Naive B cell (primary cell): ENCODE data around the gene UBE4B. TPM values are rescaled to one million over a fixed set of nuclear protein-coding genes. Genes with fewer than 3 reads are reported as not detected.
A peak's percentile ranks its signal among the peaks of the same experiment; 100 is the strongest.

Experiments used
- ATAC-seq, 2 donors: fragments of 150-1000 bp; cut with Tn5 transposase; 2 replicates each; pipeline ENCODE4 v1.10.0; 2021; ENCODE audit warnings: low read depth in 2 of 2, mild to moderate bottlenecking in 2 of 2, moderate library complexity in 2 of 2
- DNase-seq: peaks from one replicate; pipeline ENCODE4 v3.0.0; 2022
- H3K27ac Mint-ChIP-seq, 6 donors: one replicate each; pipeline ENCODE4 v1.8.0; 2020 to 2022; ENCODE audit warnings: mild to moderate bottlenecking in 6 of 6, mixed read lengths in 6 of 6, moderate library complexity in 5 of 6, inconsistent platforms in 2 of 6
- H3K27me3 Mint-ChIP-seq, 3 donors: one replicate each; pipeline ENCODE4 v1.8.0; 2021 to 2022; ENCODE audit warnings: mixed read lengths in 3 of 3, mild to moderate bottlenecking in 1 of 3
- H3K36me3 Mint-ChIP-seq, 2 donors: one replicate each; pipeline ENCODE4 v1.8.0; 2020 to 2022; ENCODE audit warnings: mixed read lengths in 2 of 2, inconsistent platforms in 1 of 2, mild to moderate bottlenecking in 1 of 2
- H3K4me1 Mint-ChIP-seq, 3 donors: one replicate each; pipeline ENCODE4 v1.8.0; 2020 to 2022; ENCODE audit warnings: mixed read lengths in 3 of 3, inconsistent platforms in 1 of 3, mild to moderate bottlenecking in 1 of 3, moderate library complexity in 1 of 3
- H3K4me3 Mint-ChIP-seq, 8 donors: one replicate each; pipeline ENCODE4 v1.8.0; 2020 to 2022; ENCODE audit warnings: mild to moderate bottlenecking in 8 of 8, mixed read lengths in 8 of 8, moderate library complexity in 8 of 8, inconsistent platforms in 2 of 8
- H3K9me3 Mint-ChIP-seq, 7 donors: one replicate each; pipeline ENCODE4 v1.8.0; 2020 to 2022; ENCODE audit warnings: mixed read lengths in 7 of 7, mild to moderate bottlenecking in 5 of 7, inconsistent platforms in 2 of 7, moderate library complexity in 1 of 7
- polyA plus RNA-seq, 6 donors: library from polyadenylated mRNA; unstranded; fragments of 300-500 nt; fragmentation: Illumina TruSeq; gene quantifications; one replicate each; pipeline ENCODE4 v1.2.3, GENCODE V29; 2021; ENCODE audit warnings: low read depth in 6 of 6

The UBE4B gene
- polyA plus RNA-seq, 6 donors from 2014 or later, result 2.0 to 11.7 (median 7.8) TPM

GRCh38 chr1:10160173-10160572 lies 127.4 kb downstream of the UBE4B start:
- Mint-ChIP-seq H3K27me3 (no peaks in the 10 kb centered on the region), H3K4me1 (peaks cover 0 to under 1% (median 0%) of the 10 kb centered on the region in 3 donors), H3K27ac (peak overlapping the region in 3 of 6 donors; percentile 5 to 45 (median 18)), H3K9me3 (no peaks in the 10 kb centered on the region), H3K36me3 (peaks cover 13% of the 10 kb centered on the region in 2 donors), H3K4me3 (no peak overlapping the region)
- no peak for DNase-seq
- ATAC-seq, result no peak

DNA sequence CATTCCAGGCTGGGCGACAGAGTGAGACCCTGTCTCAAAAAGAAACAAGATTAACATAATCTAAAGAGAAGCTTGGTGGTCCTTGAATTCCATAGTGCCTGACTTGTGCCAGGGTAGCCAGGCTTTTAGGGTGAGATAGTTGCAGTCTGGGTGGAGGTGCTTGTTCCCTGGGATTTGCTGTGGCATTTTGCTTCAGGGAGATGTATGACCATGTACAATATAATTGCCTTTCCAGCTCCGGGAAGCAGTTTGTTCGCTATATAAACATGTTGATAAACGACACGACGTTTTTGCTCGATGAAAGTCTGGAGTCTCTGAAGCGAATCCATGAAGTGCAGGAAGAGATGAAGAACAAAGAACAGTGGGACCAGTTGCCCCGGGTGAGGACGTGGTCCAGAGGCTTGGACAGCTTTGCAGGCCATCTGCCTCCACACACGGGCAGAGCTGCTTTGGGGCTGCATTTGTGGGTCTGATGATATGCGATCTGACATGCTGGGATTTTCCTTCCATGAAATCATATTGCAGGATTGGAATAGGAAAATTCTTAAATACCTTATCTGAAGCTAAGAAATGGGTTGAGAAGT lies 128.2 kb downstream of the UBE4B start:
- peaks cover 19 to 21% of the 10 kb centered on the region in 2 donors for H3K36me3 Mint-ChIP-seq
- no peak for ATAC-seq
- H3K27me3 Mint-ChIP-seq, result no peaks in the 10 kb centered on the region
- H3K9me3 Mint-ChIP-seq, result no peaks in the 10 kb centered on the region
- no peak for DNase-seq
- H3K4me3 Mint-ChIP-seq, result no peak overlapping the region
- H3K4me1 Mint-ChIP-seq, result peaks cover 0 to 6% (median 0%) of the 10 kb centered on the region in 3 donors
- peak overlapping the region in 1 of 6 donors; percentile 6 for H3K27ac Mint-ChIP-seq

DNA sequence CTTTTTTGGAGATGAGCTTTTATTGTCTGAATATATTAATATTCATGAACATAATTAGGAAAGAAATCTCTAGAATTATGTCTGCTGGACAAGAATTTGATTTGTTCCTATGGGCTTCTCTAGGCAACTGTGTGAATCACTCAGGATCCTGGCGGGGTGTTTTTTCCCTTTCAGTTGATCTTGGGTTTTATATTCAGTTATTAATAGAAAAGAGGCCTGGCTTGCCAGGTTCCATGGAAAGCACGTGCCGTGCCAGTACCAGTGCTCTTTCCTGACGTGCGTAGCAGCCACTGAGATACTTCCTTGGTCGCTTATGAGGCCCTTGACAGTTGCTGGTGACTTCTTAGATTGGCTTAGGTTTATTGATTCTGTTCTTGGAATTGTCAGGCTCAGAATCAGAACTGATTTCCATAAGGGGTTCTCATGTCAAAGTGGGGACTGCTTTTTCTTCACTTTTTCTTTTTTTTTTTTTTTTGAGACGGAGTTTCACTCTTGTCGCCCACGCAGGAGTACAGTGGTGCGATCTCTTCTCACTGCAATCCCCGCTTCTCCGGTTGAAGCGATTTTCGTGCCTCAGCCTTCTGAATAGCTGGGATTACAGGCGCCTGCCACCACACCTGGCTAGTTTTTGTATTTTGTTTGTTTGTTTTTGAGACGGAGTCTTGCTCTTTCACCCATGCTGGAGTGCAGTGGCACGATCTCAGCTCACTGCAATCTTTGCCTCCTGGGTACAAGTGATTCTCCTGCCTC lies 129.0 kb downstream of the UBE4B start:
- no peaks in the 10 kb centered on the region for H3K27me3 Mint-ChIP-seq
- no peak for DNase-seq
- no peak overlapping the region for H3K4me3 Mint-ChIP-seq
- peaks cover 0 to 6% (median 0%) of the 10 kb centered on the region in 3 donors for H3K4me1 Mint-ChIP-seq
- H3K36me3 Mint-ChIP-seq, result peaks cover 19 to 22% of the 10 kb centered on the region in 2 donors
- no peak overlapping the region for H3K27ac Mint-ChIP-seq
- no peaks in the 10 kb centered on the region for H3K9me3 Mint-ChIP-seq
- no peak for ATAC-seq

DNA sequence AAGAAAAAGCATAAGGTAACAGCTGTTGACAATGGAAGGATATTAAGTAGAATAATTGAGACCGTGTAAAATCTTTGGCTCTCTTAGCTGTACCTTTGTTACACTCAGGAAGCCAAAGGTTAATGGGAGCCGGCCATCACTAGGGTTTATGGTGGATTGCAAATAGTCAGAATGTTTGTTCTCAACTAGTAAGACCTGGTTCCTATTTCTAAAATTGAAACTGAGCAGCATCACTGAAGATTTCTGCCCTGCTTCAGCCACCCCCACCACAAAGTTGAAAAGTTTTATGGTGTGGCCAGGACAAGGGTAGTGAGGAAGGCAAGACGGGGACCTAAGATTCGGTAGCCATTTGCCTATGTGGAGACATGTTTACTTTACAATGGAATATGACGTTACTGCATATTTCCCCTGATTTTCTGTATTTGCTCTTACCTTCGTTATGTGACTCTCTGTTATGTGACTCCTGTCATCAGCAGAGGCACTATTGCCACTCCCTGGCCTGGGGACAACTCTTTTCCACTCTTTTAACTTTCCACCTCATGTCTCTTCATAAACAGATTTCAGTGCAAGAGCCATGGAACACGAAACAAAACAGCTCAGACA lies 136.3 kb downstream of the UBE4B start:
- Mint-ChIP-seq H3K4me3 (no peak overlapping the region), H3K36me3 (peaks cover 26% of the 10 kb centered on the region in 2 donors), H3K4me1 (peaks cover 0 to 6% (median 0%) of the 10 kb centered on the region in 3 donors), H3K27ac (peak overlapping the region in 1 of 6 donors; percentile 58), H3K9me3 (no peaks in the 10 kb centered on the region), H3K27me3 (no peaks in the 10 kb centered on the region)
- ATAC-seq, result no peak
- no peak for DNase-seq

DNA sequence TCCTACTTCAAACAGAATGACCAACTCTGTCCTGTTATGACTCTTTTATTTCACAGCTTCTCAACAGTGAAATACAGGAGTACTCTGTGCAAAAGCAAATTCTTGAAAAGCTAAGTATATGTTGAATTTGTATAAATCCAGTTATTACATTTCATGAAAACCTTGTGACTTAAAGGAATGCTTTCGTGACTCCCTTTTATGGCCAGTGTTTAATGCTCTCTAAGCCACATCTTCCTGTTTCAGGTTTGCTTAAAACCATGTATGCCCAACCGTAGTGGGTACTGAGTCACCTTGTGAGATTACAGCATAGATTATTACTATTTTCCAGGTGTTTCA lies 137.4 kb downstream of the UBE4B start:
- H3K27ac Mint-ChIP-seq, result no peak overlapping the region
- peaks cover 24 to 27% of the 10 kb centered on the region in 2 donors for H3K36me3 Mint-ChIP-seq
- H3K27me3 Mint-ChIP-seq, result no peaks in the 10 kb centered on the region
- ATAC-seq (no peak), DNase-seq (no peak)
- H3K4me1 Mint-ChIP-seq, result peaks cover 0 to 6% (median 0%) of the 10 kb centered on the region in 3 donors
- no peak overlapping the region for H3K4me3 Mint-ChIP-seq
- H3K9me3 Mint-ChIP-seq, result peaks cover 0 to 7% (median 4%) of the 10 kb centered on the region in 7 donors

- DNase-seq (no peak), ATAC-seq (no peak)
- Mint-ChIP-seq H3K4me3 (no peak overlapping the region), H3K27ac (no peak overlapping the region), H3K27me3 (no peaks in the 10 kb centered on the region), H3K9me3 (peaks cover 0 to 16% (median 8%) of the 10 kb centered on the region in 7 donors), H3K36me3 (peaks cover 24 to 29% of the 10 kb centered on the region in 2 donors), H3K4me1 (no peaks in the 10 kb centered on the region)
These were observed 138.5 kb downstream of the UBE4B start for GRCh38 chr1:10171105-10171767.

DNA sequence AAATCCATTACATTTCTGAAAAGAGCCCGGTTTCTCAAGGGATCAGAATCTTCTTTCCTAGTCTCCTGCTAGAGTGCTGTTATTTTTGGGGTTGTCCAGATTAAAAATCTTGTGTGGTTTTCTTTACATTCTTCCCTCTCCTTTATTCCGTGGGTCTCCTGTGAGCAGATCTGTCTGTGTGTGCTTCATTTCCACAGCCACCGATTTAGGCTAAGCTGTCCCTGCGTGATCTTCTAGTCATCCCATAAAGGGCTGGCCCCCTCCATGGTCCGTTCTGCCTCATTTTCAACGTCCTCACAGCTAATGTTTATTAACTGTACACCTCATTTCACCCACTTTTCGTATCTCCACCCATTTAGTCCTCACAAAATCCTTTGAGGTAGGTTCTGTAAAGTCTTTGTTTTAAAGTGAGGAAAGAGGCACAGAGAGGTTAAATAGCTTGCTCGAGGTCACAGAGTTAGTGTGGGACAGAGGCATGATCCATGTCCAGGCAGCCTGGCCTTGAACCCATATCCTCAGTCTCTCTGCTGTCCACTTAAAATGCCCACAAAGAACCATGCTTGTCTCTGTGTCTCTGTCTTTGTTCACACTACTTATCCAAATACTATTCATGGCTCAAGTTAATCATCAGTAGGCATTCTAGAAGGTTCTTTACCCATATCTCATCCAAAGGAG lies 139.4 kb downstream of the UBE4B start:
- H3K36me3 Mint-ChIP-seq, result peaks cover 28 to 32% of the 10 kb centered on the region in 2 donors

GRCh38 chr1:10173582-10173981 lies 140.8 kb downstream of the UBE4B start:
- H3K36me3 Mint-ChIP-seq, result peaks cover 28 to 32% of the 10 kb centered on the region in 2 donors
- H3K9me3 Mint-ChIP-seq, result peaks cover 0 to 16% (median 8%) of the 10 kb centered on the region in 7 donors
- DNase-seq (no peak), ATAC-seq (no peak)
- H3K4me1 Mint-ChIP-seq, result no peaks in the 10 kb centered on the region
- H3K4me3 Mint-ChIP-seq, result no peak overlapping the region
- H3K27ac Mint-ChIP-seq, result no peak overlapping the region
- H3K27me3 Mint-ChIP-seq, result no peaks in the 10 kb centered on the region

More for the DNA sequence above, 139.4 kb downstream of the UBE4B start:
- no peak overlapping the region for H3K4me3 Mint-ChIP-seq
- ATAC-seq (no peak), DNase-seq (no peak)
- H3K27ac Mint-ChIP-seq, result peak overlapping the region in 2 of 6 donors; percentile 3
- H3K9me3 Mint-ChIP-seq, result peaks cover 0 to 16% (median 8%) of the 10 kb centered on the region in 7 donors
- no peaks in the 10 kb centered on the region for H3K27me3 Mint-ChIP-seq
- H3K4me1 Mint-ChIP-seq, result no peaks in the 10 kb centered on the region

DNA sequence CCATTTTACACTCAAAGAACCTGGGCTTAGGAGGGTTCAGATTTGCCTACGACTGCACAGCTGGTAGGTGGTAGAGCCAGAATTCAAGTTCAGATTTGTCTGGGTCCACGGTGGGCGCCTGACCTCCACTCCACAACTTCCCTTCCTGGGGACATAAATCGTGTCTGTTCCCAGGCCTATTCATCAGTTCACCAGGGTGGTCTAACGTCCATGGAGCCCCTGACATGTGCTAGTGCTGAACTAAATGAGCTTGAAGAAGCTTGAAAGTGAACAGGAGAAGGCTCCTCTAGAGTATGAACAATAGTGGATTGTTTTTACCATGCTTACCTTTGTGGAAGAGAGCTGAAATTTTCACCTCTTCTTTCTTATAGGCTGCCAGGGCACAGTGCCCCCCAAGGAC lies 145.1 kb downstream of the UBE4B start:
- Mint-ChIP-seq H3K4me3 (no peak overlapping the region), H3K4me1 (no peaks in the 10 kb centered on the region), H3K36me3 (peaks cover 29 to 33% of the 10 kb centered on the region in 2 donors), H3K9me3 (peaks cover 0 to 16% (median 8%) of the 10 kb centered on the region in 7 donors), H3K27ac (no peak overlapping the region), H3K27me3 (no peaks in the 10 kb centered on the region)
- DNase-seq, result no peak
- ATAC-seq, result no peak

GRCh38 chr1:10178597-10179405 lies 146.0 kb downstream of the UBE4B start:
- ATAC-seq (no peak), DNase-seq (no peak)
- H3K4me1 Mint-ChIP-seq, result no peaks in the 10 kb centered on the region
- peaks cover 0 to 16% (median 8%) of the 10 kb centered on the region in 7 donors for H3K9me3 Mint-ChIP-seq
- no peak overlapping the region for H3K4me3 Mint-ChIP-seq
- H3K36me3 Mint-ChIP-seq, result peaks cover 29 to 33% of the 10 kb centered on the region in 2 donors
- no peaks in the 10 kb centered on the region for H3K27me3 Mint-ChIP-seq
- H3K27ac Mint-ChIP-seq, result peak overlapping the region in 1 of 6 donors; percentile 21

DNA sequence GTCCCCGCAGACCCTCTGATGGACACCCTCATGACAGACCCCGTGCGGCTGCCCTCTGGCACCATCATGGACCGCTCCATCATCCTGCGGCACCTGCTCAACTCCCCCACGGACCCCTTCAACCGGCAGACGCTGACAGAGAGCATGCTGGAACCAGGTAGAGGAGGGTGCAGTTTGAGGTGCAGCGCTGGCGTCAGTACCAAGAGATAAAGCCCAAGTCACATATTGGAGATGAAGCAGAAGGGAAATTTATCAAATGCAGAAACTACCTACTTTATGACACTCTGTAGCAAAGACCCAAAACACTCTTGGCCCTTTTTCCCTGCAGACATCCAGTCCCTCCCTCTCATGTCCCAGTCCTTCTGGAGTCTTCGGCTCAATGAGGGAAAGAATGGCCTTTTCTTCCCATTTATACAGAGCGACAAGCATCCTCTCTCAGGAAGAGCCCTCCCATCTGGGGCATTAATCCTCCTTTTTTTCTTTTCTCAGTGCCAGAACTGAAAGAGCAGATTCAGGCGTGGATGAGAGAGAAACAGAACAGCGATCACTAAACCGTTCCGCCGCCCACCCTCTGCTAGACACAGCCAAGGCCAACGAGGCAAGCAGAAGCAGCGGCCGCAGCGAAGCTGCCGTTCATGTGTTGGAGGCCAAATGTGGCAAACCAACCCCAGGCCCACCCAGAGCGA lies 146.8 kb downstream of the UBE4B start:
- peaks cover 29 to 31% of the 10 kb centered on the region in 2 donors for H3K36me3 Mint-ChIP-seq
- ATAC-seq (no peak), DNase-seq (no peak)
- peaks cover 0 to 15% (median 8%) of the 10 kb centered on the region in 7 donors for H3K9me3 Mint-ChIP-seq
- H3K4me1 Mint-ChIP-seq, result no peaks in the 10 kb centered on the region
- H3K4me3 Mint-ChIP-seq, result no peak overlapping the region
- H3K27me3 Mint-ChIP-seq, result no peaks in the 10 kb centered on the region
- peak overlapping the region in 2 of 6 donors; percentile 69 to 89 for H3K27ac Mint-ChIP-seq

GRCh38 chr1:10181154-10181553 lies 148.4 kb downstream of the UBE4B start:
- DNase-seq (no peak), ATAC-seq (no peak)
- no peak overlapping the region for H3K4me3 Mint-ChIP-seq
- H3K36me3 Mint-ChIP-seq, result peaks cover 15 to 17% of the 10 kb centered on the region in 2 donors
- H3K4me1 Mint-ChIP-seq, result no peaks in the 10 kb centered on the region
- H3K9me3 Mint-ChIP-seq, result peaks cover 0 to under 1% (median 0%) of the 10 kb centered on the region in 7 donors
- no peaks in the 10 kb centered on the region for H3K27me3 Mint-ChIP-seq
- H3K27ac Mint-ChIP-seq, result no peak overlapping the region
